Pons (tissue), 1 donor: Measurements from ENCODE around the gene PC.

Experiments
- DNase-seq: peaks from one replicate; pipeline ENCODE4 v3.0.0-alpha.2; 2016; ENCODE audit warnings: low spot score

Gene PC

DNA sequence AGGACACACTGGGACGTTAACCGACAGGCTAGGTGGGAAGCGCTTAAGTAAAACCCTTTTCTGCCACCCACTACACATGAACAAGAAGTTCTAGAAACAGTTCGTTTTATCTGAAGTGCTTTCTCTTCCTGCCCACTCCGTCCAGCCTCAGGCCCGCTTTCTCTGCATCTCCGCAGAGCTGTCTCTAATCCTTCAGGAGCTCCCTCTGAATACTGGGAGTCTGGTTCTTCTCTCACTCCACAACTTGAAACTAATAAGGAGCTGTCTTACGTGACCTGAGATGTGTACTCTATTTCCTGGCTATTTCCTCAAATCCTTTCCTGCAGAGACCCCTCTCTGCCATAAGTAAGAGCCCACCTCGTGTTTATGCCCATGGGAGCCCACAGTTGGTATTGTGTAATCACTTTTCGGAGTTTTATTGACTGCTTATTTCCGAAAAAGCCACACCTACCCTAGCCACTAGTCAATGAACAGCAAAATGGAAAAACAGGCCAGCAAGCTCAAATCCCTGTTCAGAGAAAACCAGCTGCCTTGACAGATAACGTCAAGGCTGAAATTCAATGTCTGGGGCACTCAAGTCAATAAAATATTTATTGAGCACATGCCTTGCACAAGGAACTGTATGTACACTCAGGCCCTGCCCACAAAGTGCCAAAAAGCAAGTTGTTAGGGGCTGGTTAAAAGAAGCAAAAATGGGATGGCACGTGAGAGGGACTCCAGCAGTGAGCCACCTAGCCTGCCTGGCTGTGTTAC is 4.9 kb downstream of the PC start:
- DNase-seq: no peak

DNA sequence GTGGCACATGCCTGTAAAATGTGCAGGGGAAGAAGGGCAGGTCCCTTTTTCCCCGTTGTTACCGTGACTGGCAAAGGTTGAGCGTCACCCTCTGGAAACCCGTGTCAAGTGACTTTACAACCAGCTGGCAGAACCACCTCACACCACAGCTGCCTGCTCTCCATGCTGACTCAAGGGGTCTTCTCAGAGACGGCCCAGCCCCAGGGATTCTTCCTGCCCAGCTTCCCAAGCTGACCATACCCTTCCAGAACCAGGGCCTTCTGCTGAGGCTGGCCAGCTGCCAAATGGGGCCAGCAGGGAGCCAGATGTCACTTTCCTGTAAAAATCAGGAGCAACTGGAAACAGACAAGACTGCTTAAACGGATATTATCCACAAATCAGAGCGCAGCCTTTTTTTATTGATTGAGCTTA is 6.3 kb downstream of the PC start:
- no peak for DNase-seq

DNA sequence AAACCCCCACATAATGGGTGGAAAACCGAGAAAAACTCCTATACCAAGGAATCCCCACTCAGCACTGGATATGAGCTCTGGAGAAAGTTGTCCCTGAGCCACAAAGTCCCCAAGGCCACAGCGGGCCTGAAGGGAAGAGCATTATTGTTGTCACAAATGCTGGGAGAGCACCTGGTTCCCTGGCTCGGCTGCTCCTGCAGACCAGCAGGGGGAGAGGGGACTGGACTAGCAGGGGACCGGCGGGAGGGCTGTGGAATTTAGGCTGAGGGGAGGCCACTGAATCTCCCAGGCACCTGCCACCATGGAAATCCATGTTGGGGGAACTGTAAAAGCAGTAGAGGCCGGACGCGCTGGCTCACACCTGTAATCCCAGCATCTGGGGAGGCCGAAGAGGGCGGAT is 7.0 kb downstream of the PC start:
- DNase-seq: no peak

DNA sequence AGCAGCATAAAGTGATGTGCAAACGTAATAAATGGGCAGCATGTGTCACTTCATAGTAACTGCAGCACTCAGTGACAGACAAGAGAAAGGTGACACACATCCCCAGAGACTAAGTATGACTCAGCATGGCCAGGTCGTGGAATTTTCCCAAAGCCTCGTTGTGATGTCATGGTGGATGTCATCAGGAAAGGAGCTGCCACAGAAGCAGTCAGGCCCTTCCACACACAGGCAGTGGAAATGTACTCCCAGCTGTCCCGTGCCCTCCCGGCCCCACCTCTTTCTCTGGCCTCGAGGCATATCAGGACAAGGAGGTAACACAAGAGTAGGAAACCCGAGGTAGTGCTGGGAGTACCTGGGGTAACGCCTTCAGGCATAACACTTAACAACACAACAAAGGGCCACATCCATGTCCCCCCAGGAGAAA is 8.1 kb downstream of the PC start:
- DNase-seq: peak; percentile 43

DNA sequence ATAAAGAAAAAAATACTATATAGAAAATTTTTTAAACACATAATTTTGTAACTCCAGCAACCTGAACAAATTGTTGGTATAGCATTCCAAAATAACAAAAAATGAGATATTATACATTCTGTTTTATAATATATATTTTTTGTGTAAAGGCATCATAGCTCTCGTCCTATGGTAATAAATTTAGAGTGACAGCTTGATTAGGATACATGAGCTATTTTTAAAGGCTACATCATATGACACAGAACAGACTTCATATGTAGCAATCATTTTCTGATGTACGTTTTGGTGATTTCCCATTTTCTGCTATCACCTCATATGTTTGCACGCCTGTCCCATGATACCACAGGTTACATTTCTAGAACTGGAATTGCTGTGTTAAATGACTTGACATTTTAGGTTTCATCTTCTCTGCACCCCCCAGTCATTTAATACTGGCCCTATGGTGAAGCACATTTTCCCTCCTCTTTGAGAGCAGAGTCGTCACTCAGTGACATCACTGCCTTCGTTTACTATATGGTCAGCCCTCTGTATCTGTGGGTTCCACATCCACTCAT is 19.5 kb downstream of the PC start:
- no peak for DNase-seq

DNA sequence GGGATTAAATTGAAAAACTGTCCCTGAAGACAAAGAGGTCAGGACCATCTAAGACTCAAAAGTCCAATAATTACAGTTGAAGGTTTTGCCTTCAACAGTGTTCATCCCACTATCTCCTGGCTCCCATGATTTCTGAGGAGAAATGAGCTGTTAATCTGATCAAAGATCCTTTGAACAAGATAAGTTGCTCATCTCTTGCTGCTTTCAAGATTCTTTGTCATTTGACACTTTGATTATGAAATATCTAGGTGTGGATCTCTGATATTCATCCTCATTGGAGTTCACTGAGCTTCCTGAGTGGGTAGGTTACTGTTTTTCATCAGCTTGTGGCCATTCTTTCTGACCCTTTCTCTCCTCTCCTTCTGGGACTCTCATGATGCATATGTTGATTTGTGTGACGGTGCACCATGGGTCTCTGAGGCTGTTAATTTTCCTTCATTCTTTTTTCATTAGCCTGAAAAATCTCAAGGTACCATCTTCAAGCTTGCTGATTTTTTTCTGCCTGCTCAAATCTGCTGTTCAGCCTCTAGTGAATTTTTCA is 20.9 kb downstream of the PC start:
- DNase-seq: no peak

DNA sequence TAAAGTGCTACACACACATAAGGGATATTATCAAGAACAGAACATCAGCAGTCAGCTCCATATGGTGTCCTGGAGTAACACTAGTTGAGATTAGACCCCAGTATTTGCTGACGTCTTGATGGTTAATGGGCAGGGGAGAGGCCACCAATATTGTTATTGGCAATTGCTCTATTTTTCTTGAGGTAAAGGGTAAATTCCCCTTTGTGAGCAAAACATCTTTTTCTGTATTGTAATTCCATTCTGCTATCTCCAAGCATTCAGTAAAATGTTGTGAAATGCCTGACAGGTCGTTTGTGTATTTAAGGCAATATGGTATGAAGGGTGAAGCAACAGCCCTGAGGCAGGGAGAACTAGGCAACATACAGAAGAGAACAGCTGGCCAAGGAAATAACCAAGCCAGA is 21.9 kb downstream of the PC start:
- DNase-seq: no peak

DNA sequence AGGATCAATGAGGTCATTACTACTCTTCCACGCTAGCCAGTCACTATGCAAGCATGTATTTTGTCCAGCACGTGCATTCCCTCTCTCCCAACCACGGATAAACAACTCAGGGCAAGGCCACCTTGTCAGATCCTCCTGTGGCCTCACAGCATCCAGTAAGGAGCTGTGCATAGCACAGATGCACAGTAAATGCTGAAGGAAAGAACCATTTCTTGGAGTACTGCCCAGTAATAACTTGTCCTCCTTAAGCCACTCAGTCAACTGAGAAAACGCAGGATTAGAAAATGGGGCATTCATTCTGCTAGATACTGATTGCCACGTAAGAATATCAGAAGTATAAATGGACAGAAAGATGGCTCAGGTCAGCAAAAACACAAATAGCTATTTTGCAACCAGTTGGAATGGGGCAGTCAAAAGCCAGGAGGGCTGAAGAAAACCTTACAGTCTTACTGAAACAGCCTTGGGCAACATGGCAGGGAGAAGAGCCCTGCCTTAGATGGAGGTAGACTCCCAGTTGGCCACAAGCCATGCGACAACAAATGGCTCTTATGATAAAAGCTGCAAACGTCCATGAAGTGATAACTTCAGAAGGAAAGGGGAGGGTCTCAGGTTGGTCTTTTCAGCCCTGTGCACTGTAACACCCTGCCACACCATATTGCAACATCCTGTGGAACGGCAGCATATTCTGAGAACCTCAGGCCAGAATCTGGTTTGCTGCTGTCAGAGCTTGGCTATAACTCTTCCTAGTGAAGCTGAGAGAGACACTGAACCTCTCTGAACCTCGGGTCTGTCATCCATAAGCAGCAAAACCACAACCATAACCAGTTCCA is 23.0 kb downstream of the PC start:
- DNase-seq: no peak

DNA sequence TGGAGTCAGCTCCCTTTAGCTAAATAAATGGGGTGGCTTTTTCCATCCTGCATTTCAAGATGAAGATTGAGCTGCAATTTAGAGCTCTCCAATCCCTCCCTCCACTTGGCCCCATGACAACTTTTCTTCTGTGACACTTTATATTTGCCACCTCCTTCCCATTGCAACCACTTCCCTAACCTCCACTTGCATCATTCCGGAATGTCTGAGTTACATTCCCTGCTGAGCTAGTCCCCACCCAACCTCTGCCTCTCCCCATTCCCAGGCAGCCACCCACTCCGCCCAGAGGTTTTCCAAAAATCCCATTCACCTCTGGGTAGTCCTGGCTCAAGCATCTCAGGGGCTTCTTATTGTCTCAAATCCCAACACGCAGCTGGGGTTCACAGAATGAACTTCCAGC is 24.7 kb downstream of the PC start:
- DNase-seq: no peak

DNA sequence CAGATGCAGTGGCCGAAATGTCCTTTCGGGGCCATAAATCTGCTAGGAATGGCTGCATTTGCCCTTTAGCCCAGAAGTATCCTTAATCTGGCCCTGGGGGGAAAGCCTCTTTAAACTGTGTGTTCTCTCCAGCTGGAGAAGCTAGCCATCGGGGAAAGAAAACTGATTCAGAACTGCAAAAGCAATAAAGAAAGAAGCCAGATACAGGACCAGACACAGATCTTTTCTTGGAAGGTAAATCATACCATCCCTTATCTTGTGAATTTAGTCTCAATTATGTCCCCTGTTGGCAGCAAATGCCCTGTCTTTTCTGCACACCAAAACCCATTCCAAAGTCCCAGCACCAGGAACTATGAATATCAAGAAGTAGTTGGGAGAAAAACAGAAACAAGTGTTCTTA is 25.6 kb downstream of the PC start:
- DNase-seq: no peak

DNA sequence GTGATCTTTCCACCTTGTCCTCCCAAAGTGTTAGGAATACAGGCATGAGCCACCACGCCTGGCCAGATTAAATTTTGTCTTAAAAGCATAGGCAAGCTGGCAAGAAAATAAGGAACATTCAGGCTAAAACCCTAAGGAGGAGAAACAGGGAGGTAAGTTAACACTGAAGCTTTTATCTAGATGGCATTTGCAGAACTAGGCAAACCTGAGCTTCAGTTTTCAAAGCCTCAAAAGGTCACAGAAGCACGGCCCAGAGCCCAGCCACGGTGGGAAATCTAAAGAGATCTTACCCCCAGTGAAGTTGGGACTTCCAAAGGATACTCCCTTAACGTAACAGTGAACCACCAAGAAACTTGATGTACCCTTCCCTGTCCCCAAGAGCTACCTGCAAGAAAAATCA is 28.4 kb downstream of the PC start:
- no peak for DNase-seq

DNA sequence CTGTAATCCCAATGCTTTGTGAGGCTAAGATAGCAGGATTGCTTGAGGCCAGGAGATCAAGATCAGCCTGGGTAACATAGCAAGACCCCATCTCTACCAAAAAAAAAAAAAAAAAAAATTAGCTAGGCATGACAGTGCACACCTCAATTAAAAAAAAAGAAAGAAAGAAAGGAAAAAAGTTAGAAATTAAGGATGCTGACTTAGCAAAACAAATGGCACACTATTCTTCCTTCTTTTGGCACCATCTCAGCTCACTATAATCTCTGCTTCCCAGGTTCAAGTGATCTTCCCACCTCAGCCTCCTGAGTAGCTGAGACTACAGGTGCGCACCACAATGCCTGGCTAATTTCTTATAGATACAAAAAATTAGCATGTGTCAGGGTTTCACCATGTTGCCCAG is 33.9 kb downstream of the PC start:
- DNase-seq: no peak

DNA sequence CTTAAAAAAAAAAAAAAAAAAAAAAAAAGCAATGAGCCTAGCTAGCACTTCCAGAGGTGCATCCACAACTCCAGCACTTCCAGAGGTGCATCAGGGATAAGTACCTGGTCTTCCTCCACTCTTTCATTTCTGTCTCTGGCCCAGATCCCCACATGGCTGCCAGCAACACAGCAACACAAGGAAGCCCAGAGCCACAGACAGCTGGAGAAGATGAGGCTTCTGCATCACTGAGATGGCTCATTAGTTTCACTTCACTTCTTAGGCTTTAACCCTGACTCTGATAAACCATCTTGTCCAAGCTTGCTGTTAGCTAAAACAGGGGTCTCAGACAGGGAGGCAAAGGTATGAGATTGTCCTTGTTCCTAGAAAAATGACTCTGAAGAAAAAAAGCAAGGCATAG is 35.6 kb downstream of the PC start:
- no peak for DNase-seq

DNA sequence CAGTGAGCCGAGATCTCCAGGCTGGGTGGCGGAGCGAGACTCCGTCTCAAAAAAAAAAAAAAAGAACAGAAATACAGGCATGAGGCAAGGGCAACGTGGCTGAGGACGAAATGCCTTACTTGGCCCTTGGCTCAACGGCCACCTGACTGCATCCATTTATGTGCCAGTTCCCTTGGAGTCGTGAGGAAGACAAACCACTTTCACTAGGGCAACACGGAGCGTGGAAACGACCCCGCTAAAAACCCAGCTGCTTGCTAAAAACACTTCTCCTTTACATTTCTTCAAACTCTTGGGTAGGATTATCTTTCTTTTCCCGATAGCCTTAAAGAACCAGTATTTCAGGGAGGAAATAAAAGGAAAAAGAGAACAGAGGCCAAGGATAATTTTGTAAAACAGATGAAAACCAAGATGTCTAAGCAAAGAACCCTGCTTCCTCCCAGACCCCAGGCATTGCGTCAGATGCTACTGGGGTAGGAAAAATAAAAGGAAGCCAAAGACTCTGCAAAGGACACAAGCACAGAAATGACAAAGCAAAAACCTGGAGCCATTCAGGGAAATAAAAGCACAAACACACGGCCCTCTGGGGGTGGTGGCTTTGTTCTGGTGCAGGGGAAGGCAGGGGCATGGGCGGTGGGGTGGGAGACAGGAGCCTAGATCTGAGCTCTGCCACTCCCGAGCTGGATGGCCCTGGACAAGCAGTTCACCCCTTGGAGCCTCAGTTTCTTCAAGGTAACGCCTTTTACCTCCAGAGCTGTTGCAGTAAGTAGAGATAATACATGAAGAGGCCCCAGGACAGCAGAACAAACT is 37.0 kb downstream of the PC start:
- DNase-seq: no peak

DNA sequence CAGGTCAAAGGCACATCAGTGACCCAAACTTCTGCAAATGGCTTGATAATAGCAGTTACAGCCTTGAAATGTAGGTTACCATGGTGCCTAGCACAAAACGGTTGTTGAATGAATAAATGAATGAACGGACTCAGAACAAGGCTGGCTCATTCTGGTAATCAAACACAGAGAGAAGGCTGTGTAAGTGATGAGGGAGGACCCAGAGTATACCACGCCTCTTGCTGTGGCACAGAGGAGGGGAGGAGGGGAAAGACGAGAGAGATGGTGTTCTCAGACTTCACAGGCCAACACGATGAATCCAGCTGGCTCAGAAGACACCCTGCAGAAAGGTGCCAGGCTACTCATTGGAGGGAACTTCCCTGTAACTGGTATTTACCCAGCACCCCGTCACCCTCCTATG is 38.3 kb downstream of the PC start:
- DNase-seq: peak; percentile 91

DNA sequence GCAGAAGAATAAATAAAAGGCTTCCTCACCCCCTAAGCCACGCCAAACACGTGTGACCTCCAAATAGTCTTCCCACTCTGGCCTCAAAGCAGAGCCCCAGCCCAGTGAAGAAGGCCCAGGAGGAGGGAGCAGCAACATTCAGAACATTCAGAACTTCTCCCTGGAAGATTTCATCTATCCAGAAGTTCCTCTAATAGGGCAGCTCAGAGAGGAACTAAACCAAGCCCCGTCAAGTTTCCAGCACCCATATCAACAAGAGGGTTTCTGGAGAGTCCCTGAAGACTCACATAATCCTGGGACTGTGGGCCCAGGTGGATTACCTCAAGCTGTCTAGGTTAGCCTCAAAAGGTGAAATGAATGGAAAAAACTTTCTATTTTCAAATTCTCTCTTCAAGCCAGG is 39.4 kb downstream of the PC start:
- no peak for DNase-seq

DNA sequence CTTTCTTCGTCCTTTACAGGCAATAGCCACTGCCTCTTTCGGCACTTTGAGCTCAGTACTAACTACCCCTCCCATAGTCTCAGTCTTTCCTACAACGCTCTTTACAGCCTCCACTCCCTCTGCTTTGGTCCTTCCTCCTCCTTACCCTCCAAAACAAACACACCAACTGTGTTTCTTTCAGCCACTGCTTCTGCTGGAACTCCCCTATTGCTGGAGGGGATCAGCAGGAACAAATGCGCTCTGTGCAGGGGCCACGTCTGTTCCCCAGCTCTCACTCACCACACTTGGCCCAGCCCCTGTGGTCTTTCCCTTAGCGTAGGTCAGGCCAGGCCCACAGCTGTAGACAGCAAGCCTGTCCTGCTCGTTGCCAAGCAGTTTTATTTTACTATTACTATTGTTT is 42.3 kb downstream of the PC start:
- peak; percentile 42 for DNase-seq

DNA sequence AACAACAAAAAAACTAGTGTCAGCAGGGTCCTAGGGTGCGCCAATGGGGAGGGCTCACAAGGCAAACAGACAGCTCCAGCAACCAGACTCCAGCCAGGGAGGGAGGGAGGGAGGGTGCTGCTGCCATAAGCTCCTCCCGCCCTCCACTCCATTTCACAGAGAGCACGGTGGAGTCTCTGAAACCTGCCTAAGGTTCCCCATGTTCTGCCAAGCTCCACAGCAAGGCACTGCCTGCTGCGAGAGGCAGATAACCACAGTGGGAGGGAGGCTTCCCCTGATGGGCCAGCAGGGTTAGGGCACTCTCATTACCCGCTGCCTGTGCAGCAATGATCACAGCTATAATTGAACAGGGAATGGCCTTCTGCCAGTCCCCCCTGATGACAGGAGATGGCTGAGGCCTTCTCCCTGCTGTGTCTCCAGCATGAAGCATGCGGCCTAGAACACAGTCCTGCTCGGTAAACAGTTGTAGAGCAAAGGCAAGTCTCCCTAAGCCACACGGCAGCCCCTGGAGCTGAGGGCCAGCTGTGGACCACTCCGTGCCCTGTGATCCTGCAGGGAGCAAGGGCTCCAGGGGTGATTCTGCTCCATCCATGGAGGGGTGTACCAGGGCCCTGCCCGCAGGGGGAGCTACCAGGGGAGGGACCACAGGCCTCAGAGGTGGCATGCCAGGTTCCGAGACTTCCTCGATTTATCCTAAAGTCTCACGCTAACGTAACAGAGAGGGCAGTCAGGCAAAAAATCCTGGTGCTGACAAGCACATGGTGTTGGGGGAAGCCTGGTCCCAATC is 42.9 kb downstream of the PC start:
- peak; percentile 71 for DNase-seq

DNA sequence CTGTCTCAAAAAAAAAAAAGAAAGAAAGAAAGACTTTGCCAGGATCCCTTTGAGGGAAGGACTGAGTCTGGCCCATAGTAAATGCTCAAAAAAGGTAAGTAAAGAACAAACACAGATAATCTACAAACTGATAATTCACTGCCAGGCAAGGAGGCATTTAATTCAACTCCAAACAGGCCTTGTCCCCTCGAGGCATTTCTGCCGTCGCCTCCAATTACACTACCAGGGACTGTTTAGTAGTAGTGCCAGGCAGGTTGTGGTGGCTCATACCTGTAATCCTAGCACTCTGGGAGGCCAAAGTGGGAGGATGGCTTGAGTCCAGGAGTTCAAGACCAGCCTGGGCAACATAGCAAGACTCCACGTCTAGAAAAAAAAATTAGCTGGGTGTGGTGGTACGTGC is 43.7 kb downstream of the PC start:
- DNase-seq: no peak

DNA sequence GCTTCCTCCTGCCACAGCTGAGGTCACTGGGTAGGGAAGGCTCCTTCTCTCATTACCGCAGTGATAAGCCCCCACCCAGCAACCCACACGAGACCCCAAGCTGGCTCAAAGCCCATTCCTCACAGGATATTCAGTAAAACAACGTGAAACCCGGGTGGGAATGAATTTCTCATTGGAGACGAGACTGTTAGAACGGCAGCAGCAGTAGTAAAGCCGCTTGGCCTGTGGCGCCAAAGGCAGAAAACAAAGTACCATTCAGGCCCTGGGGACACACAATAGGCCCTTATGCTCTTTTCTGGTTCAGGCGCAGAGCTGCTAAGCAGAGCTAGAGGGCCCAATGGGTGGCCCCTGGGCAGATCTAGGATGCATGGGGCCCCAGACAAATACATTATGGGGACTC is 45.3 kb downstream of the PC start:
- peak; percentile 98 for DNase-seq

DNA sequence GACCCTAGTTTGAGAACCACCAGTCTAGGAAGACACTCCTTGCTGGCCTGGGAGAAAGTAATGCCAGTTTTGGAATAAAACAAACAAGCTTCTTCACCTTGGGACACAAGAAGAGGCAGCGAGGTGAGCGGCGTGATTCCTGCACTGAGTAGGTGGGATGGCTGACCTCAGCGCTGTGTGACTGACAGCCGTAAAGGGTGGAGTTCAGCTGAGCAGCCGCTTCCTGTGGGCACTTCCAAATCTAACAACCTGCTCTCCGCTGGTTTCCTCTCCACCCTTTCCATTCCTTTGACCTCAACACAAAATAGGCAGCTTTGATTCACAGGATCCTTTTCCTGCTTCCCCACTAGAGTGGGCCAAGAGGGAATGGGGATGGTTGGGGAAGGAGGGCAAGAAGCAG is 45.8 kb downstream of the PC start:
- DNase-seq: no peak
